Caco-2 (cell line): ENCODE data around the gene GPC6. TPM values are rescaled to one million over a fixed set of nuclear protein-coding genes. Genes with fewer than 3 reads are reported as not detected.

Source experiments
- BruUV-seq: library from RNA; stranded (reverse); fragments of 400-500 nt; replicated peaks from 2 replicates; lab custom pipeline; 2021; lab: Mats Ljungman, UMichigan
- CTCF ChIA-PET: fragments of 300-600 bp; sonication (Branson Sonifier 250); formaldehyde crosslinking; loops from one replicate; lab custom pipeline; 2022; ENCODE audit warnings: antibody characterized with exemption; lab: Charles Lee
- POLR2A ChIA-PET: fragments of 300-600 bp; sonication (Branson Sonifier 250); formaldehyde crosslinking; loops from one replicate; lab custom pipeline; 2022; ENCODE audit warnings: antibody characterized with exemption; lab: Charles Lee
- DNase-seq, 2 experiments: peaks; one replicate each; pipeline versions ENCODE4 v3.0.0 to v3.0.0-alpha.2; 2020 to 2022
- H3K27me3 ChIP-seq: replicated peaks from 2 replicates; pipeline ENCODE4 v1.6.0; 2011; ENCODE audit warnings: low read length; ENCODE audit not compliant: control insufficient read depth, insufficient read depth
- H3K36me3 ChIP-seq: 2 replicates; pipeline ENCODE4 v1.5.1; 2011; ENCODE audit warnings: low read length; ENCODE audit not compliant: control insufficient read depth, insufficient read depth
- H3K4me1 ChIP-seq: fragments of 250-450 bp; sonication (Bioruptor Pico); 2 replicates; pipeline ENCODE4 v1.5.1; 2020; ENCODE audit warnings: mild to moderate bottlenecking
- H3K4me3 ChIP-seq: 2 replicates; pipeline ENCODE4 v1.5.1; 2011; ENCODE audit warnings: low read depth, mild to moderate bottlenecking, control low read depth, low read length
- H3K9me3 ChIP-seq: fragments of 250-450 bp; sonication (Bioruptor Pico); 2 replicates; pipeline ENCODE4 v1.5.1; 2020; ENCODE audit warnings: mild to moderate bottlenecking, moderate library complexity
- H3K27ac Mint-ChIP-seq: one replicate; pipeline ENCODE4 v1.8.0; 2022; ENCODE audit warnings: mixed read lengths; ENCODE audit not compliant: unreplicated experiment
- H3K27me3 Mint-ChIP-seq: one replicate; pipeline ENCODE4 v1.8.0; 2022; ENCODE audit warnings: mixed read lengths; ENCODE audit not compliant: insufficient read depth, unreplicated experiment
- H3K36me3 Mint-ChIP-seq: one replicate; pipeline ENCODE4 v1.8.0; 2022; ENCODE audit warnings: mild to moderate bottlenecking, mixed read lengths; ENCODE audit not compliant: insufficient read depth, unreplicated experiment
- H3K4me1 Mint-ChIP-seq: one replicate; pipeline ENCODE4 v1.8.0; 2022; ENCODE audit warnings: low read depth, mixed read lengths; ENCODE audit not compliant: unreplicated experiment
- H3K4me3 Mint-ChIP-seq: one replicate; pipeline ENCODE4 v1.8.0; 2022; ENCODE audit warnings: mild to moderate bottlenecking, moderate library complexity, mixed read lengths; ENCODE audit not compliant: unreplicated experiment
- H3K9me3 Mint-ChIP-seq: one replicate; pipeline ENCODE4 v1.8.0; 2022; ENCODE audit warnings: mixed read lengths; ENCODE audit not compliant: unreplicated experiment
- CTCF ChIP-seq, 2 experiments: fragments of 200-600 bp in 1 of 2; IDR thresholded peaks; 1 replicate in 1 of 2; 2 replicates in 1 of 2; pipeline versions ENCODE4 v1.5.1 to v1.8.0; 2011 to 2022; ENCODE audit warnings: antibody characterized with exemption in 1 of 2, control low read depth in 1 of 2, inconsistent platforms in 1 of 2, low read depth in 1 of 2, low read length in 1 of 2, mild to moderate bottlenecking in 1 of 2, moderate library complexity in 1 of 2; ENCODE audit not compliant: insufficient read depth in 1 of 2, severe bottlenecking in 1 of 2, unreplicated experiment in 1 of 2
- intact Hi-C: fragments of 100-400 bp; cut with micrococcal nuclease; formaldehyde crosslinking; loops from one replicate; pipeline ENCODE4 v1.10.0; 2022; ENCODE audit not compliant: unreplicated experiment
- total RNA-seq: library from RNA; stranded (reverse); gene quantifications from 2 replicates; pipeline ENCODE4 v1.2.3, GENCODE V29; 2022

The GPC6 gene
- total RNA-seq, 1 experiment from 2014 or later: 0.16 TPM

GRCh38 chr13:94061301-94061700 lies 834.7 kb downstream of the GPC6 start:
- CTCF ChIA-PET: no interaction called here
- Histone ChIP-seq H3K4me1 (no peaks in the 10 kb centered on the region), H3K36me3 (no peaks in the 10 kb centered on the region), H3K4me3 (no peak overlapping the region), H3K9me3 (no peaks in the 10 kb centered on the region), H3K27me3 (no peaks in the 10 kb centered on the region)
- DNase-seq: no peak
- Mint-ChIP-seq H3K9me3 (no peaks in the 10 kb centered on the region), H3K27me3 (peaks cover 8% of the 10 kb centered on the region), H3K4me3 (no peak overlapping the region), H3K36me3 (no peaks in the 10 kb centered on the region), H3K27ac (no peak overlapping the region), H3K4me1 (no peaks in the 10 kb centered on the region)
- BruUV-seq: no TSS peak
- no peak for TF ChIP-seq CTCF (IDR thresholded peaks at IDR 0.05; ENCODE audit: insufficient read depth in 1 of 2, low read depth in 1 of 2, low read length in 1 of 2, severe bottlenecking in 1 of 2, unreplicated experiment in 1 of 2)
- intact Hi-C loops: no loop called here
- POLR2A ChIA-PET: no interaction called here

GRCh38 chr13:94063096-94063495 lies 836.5 kb downstream of the GPC6 start:
- no peak overlapping the region for H3K27ac Mint-ChIP-seq
- H3K27me3 Mint-ChIP-seq: peaks cover 8% of the 10 kb centered on the region
- no peak for TF ChIP-seq CTCF (IDR thresholded peaks at IDR 0.05; ENCODE audit: insufficient read depth in 1 of 2, low read depth in 1 of 2, low read length in 1 of 2, severe bottlenecking in 1 of 2, unreplicated experiment in 1 of 2)
- Histone ChIP-seq H3K9me3 (no peaks in the 10 kb centered on the region), H3K4me1 (no peaks in the 10 kb centered on the region), H3K36me3 (no peaks in the 10 kb centered on the region), H3K4me3 (no peak overlapping the region), H3K27me3 (no peaks in the 10 kb centered on the region)
- no peaks in the 10 kb centered on the region for H3K4me1 Mint-ChIP-seq
- no TSS peak for BruUV-seq
- DNase-seq: no peak
- H3K36me3 Mint-ChIP-seq: no peaks in the 10 kb centered on the region
- POLR2A ChIA-PET: no interaction called here
- H3K9me3 Mint-ChIP-seq: no peaks in the 10 kb centered on the region
- CTCF ChIA-PET: no interaction called here
- intact Hi-C loops: no loop called here
- no peak overlapping the region for H3K4me3 Mint-ChIP-seq

DNA sequence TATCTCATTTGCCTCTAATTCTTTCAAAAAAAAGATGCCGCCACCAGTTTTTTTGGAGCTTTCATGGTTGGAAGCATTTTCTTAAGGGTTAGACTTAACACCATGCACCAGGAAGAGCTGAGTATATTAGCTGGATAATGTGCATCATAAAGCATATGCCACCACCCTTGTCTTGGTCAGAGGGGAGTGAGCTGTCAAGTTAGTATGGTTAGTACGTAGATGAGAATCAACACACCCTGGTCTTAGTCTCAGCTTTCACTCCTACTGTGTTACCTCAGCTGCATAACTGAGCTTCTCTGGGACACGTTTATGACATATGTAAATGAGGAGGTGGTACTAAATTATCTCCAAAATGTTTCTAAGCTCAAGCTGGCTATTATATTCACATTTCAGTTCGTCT lies 837.2 kb downstream of the GPC6 start:
- Histone ChIP-seq H3K9me3 (no peaks in the 10 kb centered on the region), H3K4me1 (no peaks in the 10 kb centered on the region), H3K4me3 (no peak overlapping the region), H3K36me3 (no peaks in the 10 kb centered on the region), H3K27me3 (no peaks in the 10 kb centered on the region)
- ChIA-PET POLR2A (no interaction called here), CTCF (no interaction called here)
- intact Hi-C loops: no loop called here
- H3K4me3 Mint-ChIP-seq: no peak overlapping the region
- BruUV-seq: no TSS peak
- no peak overlapping the region for H3K27ac Mint-ChIP-seq
- H3K27me3 Mint-ChIP-seq: peaks cover 8% of the 10 kb centered on the region
- no peak for TF ChIP-seq CTCF (IDR thresholded peaks at IDR 0.05; ENCODE audit: insufficient read depth in 1 of 2, low read depth in 1 of 2, low read length in 1 of 2, severe bottlenecking in 1 of 2, unreplicated experiment in 1 of 2)
- H3K9me3 Mint-ChIP-seq: no peaks in the 10 kb centered on the region
- H3K4me1 Mint-ChIP-seq: no peaks in the 10 kb centered on the region
- no peak for DNase-seq
- H3K36me3 Mint-ChIP-seq: no peaks in the 10 kb centered on the region
